Peyer's patch (tissue), 4 donors: ENCODE results near the gene LTF. TPM values are rescaled to one million over a fixed set of nuclear protein-coding genes. Genes with fewer than 3 reads are reported as not detected.
"Not testable (repeated sequence)": the region's sequence is repeated elsewhere in the genome, so short reads cannot be mapped to it uniquely, and the experiment has no call there.

Experiments used
- DNase-seq, 3 donors: peaks; one replicate each; pipeline ENCODE4 v3.0.0-alpha.2; 2017 to 2019
- H3K27ac ChIP-seq, 4 donors: fragments of 200-600 bp; sonication (generic); one replicate each; pipeline ENCODE4 v1.5.1; 2016 to 2019
- H3K27me3 ChIP-seq, 2 donors: fragments of 200-600 bp; sonication (generic); one replicate each; pipeline ENCODE4 v1.5.1; 2019
- H3K36me3 ChIP-seq, 3 donors: fragments of 200-600 bp; sonication (generic); one replicate each; pipeline ENCODE4 v1.5.1; 2016 to 2019
- H3K4me1 ChIP-seq, 4 donors: fragments of 200-600 bp; sonication (generic); one replicate each; pipeline ENCODE4 v1.5.1; 2016 to 2019
- H3K4me3 ChIP-seq, 4 donors: fragments of 200-600 bp; sonication (generic); 1 replicate in 3 of 4; 2 replicates in 1 of 4; pipeline ENCODE4 v1.5.1; 2016 to 2019; ENCODE audit warnings: mild to moderate bottlenecking in 1 of 4
- H3K9me3 ChIP-seq, 4 donors: fragments of 200-600 bp; sonication (generic); one replicate each; pipeline ENCODE4 v1.5.1; 2016 to 2019; ENCODE audit warnings: mild to moderate bottlenecking in 1 of 4
- POLR2A ChIP-seq, 2 donors: fragments of 450-650 bp; IDR thresholded peaks; one replicate each; pipeline ENCODE4 v1.5.1; 2017; ENCODE audit warnings: antibody characterized with exemption in 2 of 2, mild to moderate bottlenecking in 2 of 2, moderate library complexity in 2 of 2
- total RNA-seq, 4 donors: library from RNA; depleted of rRNA; stranded (reverse); fragments of >200 nt; gene quantifications; one replicate each; pipeline ENCODE4 v1.1.0, GENCODE V29; 2016
- TF ChIP-seq, protein P1 (sequence below), 6 experiments: fragments of 450-650 bp in 4 of 6; fragments of 200-600 bp in 2 of 6; sonication (generic) in 1 of 6; IDR thresholded peaks; one replicate each; pipeline ENCODE4 v1.5.1; 2017 to 2019; ENCODE audit warnings: antibody characterized with exemption in 6 of 6, mild to moderate bottlenecking in 3 of 6, moderate library complexity in 1 of 6

Gene LTF
- total RNA-seq, 4 donors from 2014 or later = 0.38 to 12.4 (median 1.1) TPM; not detected in 1

DNA sequence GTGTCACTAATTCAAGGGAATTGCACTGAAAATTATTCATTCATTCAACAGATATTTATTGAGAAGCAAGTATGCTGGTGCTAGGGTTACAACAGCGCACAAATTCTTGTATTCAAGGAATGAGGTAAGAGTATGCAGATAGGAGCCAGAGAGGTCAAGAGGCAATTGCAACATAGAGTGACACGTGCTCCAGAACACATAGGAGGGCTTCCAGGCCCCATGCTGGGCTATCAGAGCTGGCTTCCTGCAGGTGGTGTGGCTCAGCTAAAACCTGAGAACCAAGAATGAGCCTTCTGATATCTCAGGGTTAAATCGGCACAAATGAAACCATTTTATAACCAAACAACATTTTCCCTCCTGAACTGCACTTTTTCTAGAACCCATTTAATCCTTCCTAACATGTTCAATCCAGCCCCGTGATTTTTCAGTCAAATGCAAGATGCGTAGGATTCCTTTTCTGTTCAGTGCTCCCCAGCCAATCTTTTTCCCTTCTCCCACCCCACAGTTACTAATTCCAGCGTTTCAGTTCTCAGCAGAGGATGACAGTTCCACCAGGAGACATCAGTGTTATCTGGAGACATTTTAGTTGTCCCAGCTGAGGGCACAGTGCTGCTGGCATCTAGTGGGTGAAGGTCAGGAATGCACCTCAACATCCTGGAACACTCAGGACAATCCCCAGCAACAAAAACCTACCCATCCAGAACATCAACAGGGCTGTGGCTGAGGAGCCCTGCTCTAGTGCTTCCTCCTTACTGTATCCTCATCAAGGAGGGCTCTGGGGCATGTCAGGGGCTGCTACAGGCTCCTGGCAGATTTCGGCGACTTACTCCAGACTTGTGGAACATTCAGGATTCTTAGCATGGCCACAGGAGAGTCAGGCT, 70.9 kb downstream of the LTF start:
- H3K9me3 ChIP-seq = no peaks in the 10 kb centered on the region
- TF ChIP-seq POLR2A (IDR thresholded peaks at IDR 0.05) = no peak
- TF ChIP-seq, protein P1, sequence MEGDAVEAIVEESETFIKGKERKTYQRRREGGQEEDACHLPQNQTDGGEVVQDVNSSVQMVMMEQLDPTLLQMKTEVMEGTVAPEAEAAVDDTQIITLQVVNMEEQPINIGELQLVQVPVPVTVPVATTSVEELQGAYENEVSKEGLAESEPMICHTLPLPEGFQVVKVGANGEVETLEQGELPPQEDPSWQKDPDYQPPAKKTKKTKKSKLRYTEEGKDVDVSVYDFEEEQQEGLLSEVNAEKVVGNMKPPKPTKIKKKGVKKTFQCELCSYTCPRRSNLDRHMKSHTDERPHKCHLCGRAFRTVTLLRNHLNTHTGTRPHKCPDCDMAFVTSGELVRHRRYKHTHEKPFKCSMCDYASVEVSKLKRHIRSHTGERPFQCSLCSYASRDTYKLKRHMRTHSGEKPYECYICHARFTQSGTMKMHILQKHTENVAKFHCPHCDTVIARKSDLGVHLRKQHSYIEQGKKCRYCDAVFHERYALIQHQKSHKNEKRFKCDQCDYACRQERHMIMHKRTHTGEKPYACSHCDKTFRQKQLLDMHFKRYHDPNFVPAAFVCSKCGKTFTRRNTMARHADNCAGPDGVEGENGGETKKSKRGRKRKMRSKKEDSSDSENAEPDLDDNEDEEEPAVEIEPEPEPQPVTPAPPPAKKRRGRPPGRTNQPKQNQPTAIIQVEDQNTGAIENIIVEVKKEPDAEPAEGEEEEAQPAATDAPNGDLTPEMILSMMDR (IDR thresholded peaks at IDR 0.05) = no peak
- H3K4me1 ChIP-seq = no peaks in the 10 kb centered on the region
- no peak overlapping the region for H3K4me3 ChIP-seq
- DNase-seq = no peak
- no peaks in the 10 kb centered on the region for H3K36me3 ChIP-seq
- H3K27ac ChIP-seq = no peak overlapping the region
- H3K27me3 ChIP-seq = no peaks in the 10 kb centered on the region

DNA sequence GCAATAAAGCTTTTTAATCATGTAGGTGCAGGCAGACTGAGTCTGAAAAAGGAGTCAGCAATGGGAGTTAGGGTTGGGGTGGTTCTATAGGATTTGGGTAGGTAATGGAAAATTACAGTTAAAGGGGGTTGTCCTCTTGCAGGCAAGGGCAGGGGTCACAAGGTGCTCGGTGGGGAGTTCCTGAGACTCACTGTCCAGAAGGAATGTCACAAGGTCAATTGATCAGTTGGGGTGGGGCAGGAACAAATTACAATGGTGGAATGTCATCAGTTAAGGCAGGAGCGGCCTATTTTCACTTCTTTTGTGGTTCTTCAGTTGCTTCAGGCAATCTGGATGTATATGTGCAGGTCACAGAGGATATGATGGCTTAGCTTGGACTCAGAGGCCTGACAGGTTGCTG, 71.7 kb downstream of the LTF start:
- H3K4me3 ChIP-seq = no peak overlapping the region
- H3K4me1 ChIP-seq = no peaks in the 10 kb centered on the region
- no peaks in the 10 kb centered on the region for H3K9me3 ChIP-seq
- no peak overlapping the region for H3K27ac ChIP-seq
- no peak for DNase-seq
- no peaks in the 10 kb centered on the region for H3K36me3 ChIP-seq
- no peaks in the 10 kb centered on the region for H3K27me3 ChIP-seq
- no peak for TF ChIP-seq POLR2A (IDR thresholded peaks at IDR 0.05)
- TF ChIP-seq, protein P1 (IDR thresholded peaks at IDR 0.05) = no peak

DNA sequence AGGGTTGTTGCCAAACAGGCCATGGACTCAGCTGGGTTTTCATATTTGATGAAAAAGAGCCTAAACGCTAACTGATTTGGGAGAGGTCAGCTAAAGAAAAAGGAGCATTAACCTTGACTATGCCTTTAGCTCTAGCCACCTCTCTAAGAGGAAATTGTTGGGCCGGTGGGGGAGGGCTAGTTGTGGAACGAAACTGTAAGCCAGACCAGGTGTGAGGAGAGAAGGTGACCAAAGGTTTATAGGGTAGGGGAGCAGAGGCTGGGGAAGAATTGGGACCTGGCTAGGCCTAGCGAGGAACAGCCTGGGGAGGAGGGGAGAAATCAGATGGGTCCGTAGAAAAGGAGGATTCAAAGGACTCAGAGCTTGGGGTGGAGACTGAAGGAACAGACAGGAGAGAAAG, 73.2 kb downstream of the LTF start:
- not testable (repeated sequence) for H3K27me3 ChIP-seq, H3K4me1 ChIP-seq, H3K27ac ChIP-seq, H3K4me3 ChIP-seq, H3K9me3 ChIP-seq, DNase-seq, H3K36me3 ChIP-seq

DNA sequence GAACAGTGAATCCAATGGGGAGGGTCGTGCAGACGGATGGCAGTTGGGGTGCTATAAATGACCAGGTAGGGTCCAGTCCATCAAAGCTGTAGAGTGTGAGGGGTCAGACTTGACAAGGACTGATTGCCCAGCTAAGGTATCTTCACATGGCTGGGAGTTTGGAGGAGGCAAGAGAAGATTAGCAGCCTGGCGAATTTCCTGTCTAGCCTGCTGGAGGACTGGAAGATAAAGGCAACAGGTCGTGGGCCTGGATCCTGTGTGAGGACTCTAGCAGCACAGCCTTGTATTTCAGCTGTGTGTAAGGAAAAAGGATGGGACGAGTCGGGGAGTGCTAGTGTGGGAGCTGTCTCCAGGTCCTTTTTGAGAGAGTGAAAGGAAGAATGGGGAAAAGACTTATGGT, 75.4 kb downstream of the LTF start:
- Histone ChIP-seq H3K36me3 (no peaks in the 10 kb centered on the region), H3K27ac (no peak overlapping the region), H3K4me1 (peaks cover 0 to 7% (median 0%) of the 10 kb centered on the region in 4 donors), H3K9me3 (no peaks in the 10 kb centered on the region), H3K27me3 (no peaks in the 10 kb centered on the region), H3K4me3 (no peak overlapping the region)
- no peak for TF ChIP-seq POLR2A (IDR thresholded peaks at IDR 0.05)
- DNase-seq = no peak

DNA sequence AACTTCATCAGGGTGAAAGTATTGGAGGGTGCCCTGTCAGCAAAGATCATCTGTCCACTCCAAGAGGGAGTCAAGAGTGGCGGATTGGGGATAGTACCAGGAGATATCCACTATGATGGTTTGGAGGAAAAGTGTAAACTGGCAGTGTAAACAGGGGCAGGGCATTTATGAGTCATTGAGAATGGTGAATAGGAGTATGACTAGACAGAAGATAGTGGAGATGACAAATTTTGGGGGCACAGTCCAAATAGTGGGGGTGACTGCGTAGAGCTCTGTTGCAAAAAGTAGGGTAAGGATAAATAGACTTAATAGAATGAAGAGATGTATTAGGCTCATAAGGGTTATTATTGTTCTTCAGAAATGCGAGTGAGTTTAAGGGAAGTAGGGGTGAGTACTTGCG, 75.9 kb downstream of the LTF start:
- H3K36me3 ChIP-seq, H3K9me3 ChIP-seq, H3K4me1 ChIP-seq, H3K27me3 ChIP-seq, DNase-seq, H3K27ac ChIP-seq, H3K4me3 ChIP-seq: not testable (repeated sequence)

DNA sequence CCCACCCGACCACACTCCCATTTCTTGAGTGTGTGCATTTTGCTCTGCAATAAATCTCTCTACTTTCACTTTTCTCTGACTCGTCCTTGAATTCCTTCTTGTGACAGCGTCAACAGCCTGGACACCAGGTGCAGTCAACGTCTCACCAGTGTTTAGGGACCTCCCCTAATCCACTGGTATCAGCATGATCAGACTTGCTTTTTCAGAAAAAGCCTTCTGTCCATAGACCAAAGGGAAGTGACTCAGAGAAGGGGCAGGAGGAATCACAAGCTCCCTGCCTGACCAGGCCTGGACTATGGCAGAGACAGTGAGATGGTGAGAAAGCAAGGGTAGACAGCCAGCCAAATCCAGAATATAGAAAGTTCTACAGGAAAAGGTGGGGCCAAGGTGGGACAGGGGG, 78.5 kb downstream of the LTF start:
- no peaks in the 10 kb centered on the region for H3K36me3 ChIP-seq
- peaks cover 3 to 16% (median 12%) of the 10 kb centered on the region in 4 donors for H3K4me1 ChIP-seq
- H3K27ac ChIP-seq = peak overlapping the region in 2 of 4 donors; percentile 39 to 56
- peak in 1 of 3 donors; percentile 58 for DNase-seq
- TF ChIP-seq POLR2A (IDR thresholded peaks at IDR 0.05) = no peak
- TF ChIP-seq, protein P1 (IDR thresholded peaks at IDR 0.05) = no peak
- H3K9me3 ChIP-seq = no peaks in the 10 kb centered on the region
- no peak overlapping the region for H3K4me3 ChIP-seq
- no peaks in the 10 kb centered on the region for H3K27me3 ChIP-seq

Other genes with a start within 250 kb of the LTF start
- gene CCR3, start 222.4 kb downstream of the LTF start, total RNA-seq = not detected
- gene CCR2, start 110.8 kb downstream of the LTF start, total RNA-seq = 1 to 10 TPM in 1 of 4 donors, under 1 TPM in 2, not detected in 1; 0.70 to 4.1 (median 0.80) TPM
- 1 to 10 TPM in 2 of 4 donors, under 1 TPM in 2; 0.66 to 1.7 (median 1.1) TPM for gene CCR5, start 94.0 kb downstream of the LTF start, total RNA-seq
- 10 to 100 TPM in 3 of 4 donors, not detected in 1; 13.5 to 21.2 (median 16.0) TPM for gene CCRL2, start 57.6 kb downstream of the LTF start, total RNA-seq
- not detected for gene RTP3, start 33.1 kb upstream of the LTF start, total RNA-seq
- 10 to 100 TPM in 1 of 4 donors, 1 to 10 TPM in 1, under 1 TPM in 2; 0.35 to 23.9 (median 1.3) TPM for gene LRRC2, start 101.4 kb upstream of the LTF start, total RNA-seq
- not detected for gene FAM240A, start 147.6 kb upstream of the LTF start, total RNA-seq
- 100 to 1,000 TPM in 1 of 4 donors, 10 to 100 TPM in 3; 64.3 to 113 (median 82.7) TPM for gene ALS2CL, start 228.8 kb upstream of the LTF start, total RNA-seq
- gene TMIE, start 236.5 kb upstream of the LTF start, total RNA-seq = 1 to 10 TPM in 1 of 4 donors, not detected in 3; 1.3 TPM